ENCODE results near the gene RBM39. TPM values are rescaled to one million over a fixed set of nuclear protein-coding genes. Genes with fewer than 3 reads are reported as not detected.

The RBM39 gene
- total and polyA plus RNA-seq, 2 experiments from 2014 or later: 259 to 413 TPM

DNA sequence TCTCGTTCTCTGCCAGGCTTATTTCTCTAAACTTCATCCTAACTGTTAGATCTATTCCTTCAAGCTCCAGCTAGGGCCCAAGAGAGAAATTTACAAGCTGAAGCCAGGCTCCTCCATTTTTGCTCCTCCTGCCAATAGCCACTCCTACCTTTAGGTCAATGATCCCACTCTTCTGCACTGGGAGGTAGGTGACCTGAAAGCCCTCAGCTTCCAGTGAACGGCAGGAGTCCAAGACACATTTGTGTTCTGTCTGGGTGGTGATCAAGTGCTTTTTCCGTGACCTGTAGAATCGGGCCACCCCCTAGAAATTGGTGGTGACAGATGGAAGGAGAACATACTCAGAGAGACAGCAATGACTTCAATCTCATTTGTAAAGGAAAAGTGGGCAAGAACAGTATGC, 51.8 kb downstream of the RBM39 start:
- H3K27ac ChIP-seq (ENCODE audit: low read depth): no peak overlapping the region
- no peak for ATAC-seq
- peaks cover 16% of the 10 kb centered on the region; the same call in 1 of the 2 replicates for H3K36me3 ChIP-seq (ENCODE audit: insufficient read depth)
- Mint-ChIP-seq H3K36me3 (ENCODE audit: low read depth) (peaks cover 47% of the 10 kb centered on the region), H3K9me3 (peaks cover 16% of the 10 kb centered on the region), H3K27me3 (ENCODE audit: insufficient read depth, low read depth, poor library complexity) (peaks cover 2% of the 10 kb centered on the region), H3K27ac (no peak overlapping the region), H3K4me3 (no peak overlapping the region), H3K4me1 (no peaks in the 10 kb centered on the region)
- TF ChIP-seq, protein P1, sequence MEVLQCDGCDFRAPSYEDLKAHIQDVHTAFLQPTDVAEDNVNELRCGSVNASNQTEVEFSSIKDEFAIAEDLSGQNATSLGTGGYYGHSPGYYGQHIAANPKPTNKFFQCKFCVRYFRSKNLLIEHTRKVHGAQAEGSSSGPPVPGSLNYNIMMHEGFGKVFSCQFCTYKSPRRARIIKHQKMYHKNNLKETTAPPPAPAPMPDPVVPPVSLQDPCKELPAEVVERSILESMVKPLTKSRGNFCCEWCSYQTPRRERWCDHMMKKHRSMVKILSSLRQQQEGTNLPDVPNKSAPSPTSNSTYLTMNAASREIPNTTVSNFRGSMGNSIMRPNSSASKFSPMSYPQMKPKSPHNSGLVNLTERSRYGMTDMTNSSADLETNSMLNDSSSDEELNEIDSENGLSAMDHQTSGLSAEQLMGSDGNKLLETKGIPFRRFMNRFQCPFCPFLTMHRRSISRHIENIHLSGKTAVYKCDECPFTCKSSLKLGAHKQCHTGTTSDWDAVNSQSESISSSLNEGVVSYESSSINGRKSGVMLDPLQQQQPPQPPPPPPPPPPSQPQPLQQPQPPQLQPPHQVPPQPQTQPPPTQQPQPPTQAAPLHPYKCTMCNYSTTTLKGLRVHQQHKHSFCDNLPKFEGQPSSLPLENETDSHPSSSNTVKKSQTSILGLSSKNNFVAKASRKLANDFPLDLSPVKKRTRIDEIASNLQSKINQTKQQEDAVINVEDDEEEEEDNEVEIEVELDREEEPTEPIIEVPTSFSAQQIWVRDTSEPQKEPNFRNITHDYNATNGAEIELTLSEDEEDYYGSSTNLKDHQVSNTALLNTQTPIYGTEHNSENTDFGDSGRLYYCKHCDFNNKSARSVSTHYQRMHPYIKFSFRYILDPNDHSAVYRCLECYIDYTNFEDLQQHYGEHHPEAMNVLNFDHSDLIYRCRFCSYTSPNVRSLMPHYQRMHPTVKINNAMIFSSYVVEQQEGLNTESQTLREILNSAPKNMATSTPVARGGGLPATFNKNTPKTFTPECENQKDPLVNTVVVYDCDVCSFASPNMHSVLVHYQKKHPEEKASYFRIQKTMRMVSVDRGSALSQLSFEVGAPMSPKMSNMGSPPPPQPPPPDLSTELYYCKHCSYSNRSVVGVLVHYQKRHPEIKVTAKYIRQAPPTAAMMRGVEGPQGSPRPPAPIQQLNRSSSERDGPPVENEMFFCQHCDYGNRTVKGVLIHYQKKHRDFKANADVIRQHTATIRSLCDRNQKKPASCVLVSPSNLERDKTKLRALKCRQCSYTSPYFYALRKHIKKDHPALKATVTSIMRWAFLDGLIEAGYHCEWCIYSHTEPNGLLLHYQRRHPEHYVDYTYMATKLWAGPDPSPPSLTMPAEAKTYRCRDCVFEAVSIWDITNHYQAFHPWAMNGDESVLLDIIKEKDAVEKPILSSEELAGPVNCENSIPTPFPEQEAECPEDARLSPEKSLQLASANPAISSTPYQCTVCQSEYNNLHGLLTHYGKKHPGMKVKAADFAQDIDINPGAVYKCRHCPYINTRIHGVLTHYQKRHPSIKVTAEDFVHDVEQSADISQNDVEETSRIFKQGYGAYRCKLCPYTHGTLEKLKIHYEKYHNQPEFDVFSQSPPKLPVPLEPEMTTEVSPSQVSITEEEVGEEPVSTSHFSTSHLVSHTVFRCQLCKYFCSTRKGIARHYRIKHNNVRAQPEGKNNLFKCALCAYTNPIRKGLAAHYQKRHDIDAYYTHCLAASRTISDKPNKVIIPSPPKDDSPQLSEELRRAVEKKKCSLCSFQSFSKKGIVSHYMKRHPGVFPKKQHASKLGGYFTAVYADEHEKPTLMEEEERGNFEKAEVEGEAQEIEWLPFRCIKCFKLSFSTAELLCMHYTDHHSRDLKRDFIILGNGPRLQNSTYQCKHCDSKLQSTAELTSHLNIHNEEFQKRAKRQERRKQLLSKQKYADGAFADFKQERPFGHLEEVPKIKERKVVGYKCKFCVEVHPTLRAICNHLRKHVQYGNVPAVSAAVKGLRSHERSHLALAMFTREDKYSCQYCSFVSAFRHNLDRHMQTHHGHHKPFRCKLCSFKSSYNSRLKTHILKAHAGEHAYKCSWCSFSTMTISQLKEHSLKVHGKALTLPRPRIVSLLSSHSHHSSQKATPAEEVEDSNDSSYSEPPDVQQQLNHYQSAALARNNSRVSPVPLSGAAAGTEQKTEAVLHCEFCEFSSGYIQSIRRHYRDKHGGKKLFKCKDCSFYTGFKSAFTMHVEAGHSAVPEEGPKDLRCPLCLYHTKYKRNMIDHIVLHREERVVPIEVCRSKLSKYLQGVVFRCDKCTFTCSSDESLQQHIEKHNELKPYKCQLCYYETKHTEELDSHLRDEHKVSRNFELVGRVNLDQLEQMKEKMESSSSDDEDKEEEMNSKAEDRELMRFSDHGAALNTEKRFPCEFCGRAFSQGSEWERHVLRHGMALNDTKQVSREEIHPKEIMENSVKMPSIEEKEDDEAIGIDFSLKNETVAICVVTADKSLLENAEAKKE (CRISPR knock-in tag; IDR thresholded peaks at IDR 0.05): no peak
- TF ChIP-seq, protein P2, sequence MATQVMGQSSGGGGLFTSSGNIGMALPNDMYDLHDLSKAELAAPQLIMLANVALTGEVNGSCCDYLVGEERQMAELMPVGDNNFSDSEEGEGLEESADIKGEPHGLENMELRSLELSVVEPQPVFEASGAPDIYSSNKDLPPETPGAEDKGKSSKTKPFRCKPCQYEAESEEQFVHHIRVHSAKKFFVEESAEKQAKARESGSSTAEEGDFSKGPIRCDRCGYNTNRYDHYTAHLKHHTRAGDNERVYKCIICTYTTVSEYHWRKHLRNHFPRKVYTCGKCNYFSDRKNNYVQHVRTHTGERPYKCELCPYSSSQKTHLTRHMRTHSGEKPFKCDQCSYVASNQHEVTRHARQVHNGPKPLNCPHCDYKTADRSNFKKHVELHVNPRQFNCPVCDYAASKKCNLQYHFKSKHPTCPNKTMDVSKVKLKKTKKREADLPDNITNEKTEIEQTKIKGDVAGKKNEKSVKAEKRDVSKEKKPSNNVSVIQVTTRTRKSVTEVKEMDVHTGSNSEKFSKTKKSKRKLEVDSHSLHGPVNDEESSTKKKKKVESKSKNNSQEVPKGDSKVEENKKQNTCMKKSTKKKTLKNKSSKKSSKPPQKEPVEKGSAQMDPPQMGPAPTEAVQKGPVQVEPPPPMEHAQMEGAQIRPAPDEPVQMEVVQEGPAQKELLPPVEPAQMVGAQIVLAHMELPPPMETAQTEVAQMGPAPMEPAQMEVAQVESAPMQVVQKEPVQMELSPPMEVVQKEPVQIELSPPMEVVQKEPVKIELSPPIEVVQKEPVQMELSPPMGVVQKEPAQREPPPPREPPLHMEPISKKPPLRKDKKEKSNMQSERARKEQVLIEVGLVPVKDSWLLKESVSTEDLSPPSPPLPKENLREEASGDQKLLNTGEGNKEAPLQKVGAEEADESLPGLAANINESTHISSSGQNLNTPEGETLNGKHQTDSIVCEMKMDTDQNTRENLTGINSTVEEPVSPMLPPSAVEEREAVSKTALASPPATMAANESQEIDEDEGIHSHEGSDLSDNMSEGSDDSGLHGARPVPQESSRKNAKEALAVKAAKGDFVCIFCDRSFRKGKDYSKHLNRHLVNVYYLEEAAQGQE (IDR thresholded peaks at IDR 0.05; ENCODE audit: unreplicated experiment): no peak
- TF ChIP-seq CREB1 (CRISPR knock-in tag; IDR thresholded peaks at IDR 0.05; ENCODE audit: low read depth) (no peak), EZH2 (IDR thresholded peaks at IDR 0.05; ENCODE audit: low read depth, unreplicated experiment) (no peak), STAT1 (IDR thresholded peaks at IDR 0.05; ENCODE audit: unreplicated experiment) (no peak), EZH2phosphoT487 (IDR thresholded peaks at IDR 0.05; ENCODE audit: unreplicated experiment) (no peak), NANOG (IDR thresholded peaks at IDR 0.05; ENCODE audit: borderline replicate concordance) (no peak), JUNB (IDR thresholded peaks at IDR 0.05; ENCODE audit: unreplicated experiment) (no peak), ZNF331 (CRISPR knock-in tag; IDR thresholded peaks at IDR 0.05; ENCODE audit: low read depth) (no peak), ZNF114 (CRISPR knock-in tag; IDR thresholded peaks at IDR 0.05) (no peak), POLR2AphosphoS5 (IDR thresholded peaks at IDR 0.05; ENCODE audit: low read depth) (no peak)
- TF ChIP-seq, protein P3, sequence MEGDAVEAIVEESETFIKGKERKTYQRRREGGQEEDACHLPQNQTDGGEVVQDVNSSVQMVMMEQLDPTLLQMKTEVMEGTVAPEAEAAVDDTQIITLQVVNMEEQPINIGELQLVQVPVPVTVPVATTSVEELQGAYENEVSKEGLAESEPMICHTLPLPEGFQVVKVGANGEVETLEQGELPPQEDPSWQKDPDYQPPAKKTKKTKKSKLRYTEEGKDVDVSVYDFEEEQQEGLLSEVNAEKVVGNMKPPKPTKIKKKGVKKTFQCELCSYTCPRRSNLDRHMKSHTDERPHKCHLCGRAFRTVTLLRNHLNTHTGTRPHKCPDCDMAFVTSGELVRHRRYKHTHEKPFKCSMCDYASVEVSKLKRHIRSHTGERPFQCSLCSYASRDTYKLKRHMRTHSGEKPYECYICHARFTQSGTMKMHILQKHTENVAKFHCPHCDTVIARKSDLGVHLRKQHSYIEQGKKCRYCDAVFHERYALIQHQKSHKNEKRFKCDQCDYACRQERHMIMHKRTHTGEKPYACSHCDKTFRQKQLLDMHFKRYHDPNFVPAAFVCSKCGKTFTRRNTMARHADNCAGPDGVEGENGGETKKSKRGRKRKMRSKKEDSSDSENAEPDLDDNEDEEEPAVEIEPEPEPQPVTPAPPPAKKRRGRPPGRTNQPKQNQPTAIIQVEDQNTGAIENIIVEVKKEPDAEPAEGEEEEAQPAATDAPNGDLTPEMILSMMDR (conservative IDR thresholded peaks at IDR 0.05; ENCODE audit: low read depth in 2 of 2): no peak
- TF ChIP-seq, protein P4, sequence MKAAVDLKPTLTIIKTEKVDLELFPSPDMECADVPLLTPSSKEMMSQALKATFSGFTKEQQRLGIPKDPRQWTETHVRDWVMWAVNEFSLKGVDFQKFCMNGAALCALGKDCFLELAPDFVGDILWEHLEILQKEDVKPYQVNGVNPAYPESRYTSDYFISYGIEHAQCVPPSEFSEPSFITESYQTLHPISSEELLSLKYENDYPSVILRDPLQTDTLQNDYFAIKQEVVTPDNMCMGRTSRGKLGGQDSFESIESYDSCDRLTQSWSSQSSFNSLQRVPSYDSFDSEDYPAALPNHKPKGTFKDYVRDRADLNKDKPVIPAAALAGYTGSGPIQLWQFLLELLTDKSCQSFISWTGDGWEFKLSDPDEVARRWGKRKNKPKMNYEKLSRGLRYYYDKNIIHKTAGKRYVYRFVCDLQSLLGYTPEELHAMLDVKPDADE (IDR thresholded peaks at IDR 0.05): no peak
- H3K4me1 ChIP-seq (ENCODE audit: insufficient read depth): no peaks in the 10 kb centered on the region
- no peaks in the 10 kb centered on the region for H3K9me2 ChIP-seq (ENCODE audit: insufficient read depth)
- no peak for DNase-seq (ENCODE audit: low spot score)
- H2AFZ ChIP-seq: no peak overlapping the region
- H3K4me2 ChIP-seq: no peak overlapping the region
- no peak overlapping the region for H3K4me3 ChIP-seq
- H3K27me3 ChIP-seq (ENCODE audit: insufficient read depth): no peaks in the 10 kb centered on the region
- no peaks in the 10 kb centered on the region for H3F3A ChIP-seq (replicated peaks; ENCODE audit: low read depth)
- no peaks in the 10 kb centered on the region for H3K79me2 ChIP-seq (replicated peaks; ENCODE audit: insufficient read depth)
- H4K20me1 ChIP-seq (replicated peaks; ENCODE audit: insufficient read depth): no peaks in the 10 kb centered on the region

All from GM23338 (cell line).